ENCODE data around the gene CCER1. TPM values are rescaled to one million over a fixed set of nuclear protein-coding genes. Genes with fewer than 3 reads are reported as not detected.
A peak's percentile ranks its signal among the peaks of the same experiment; 100 is the strongest.

The CCER1 gene
- total and polyA plus RNA-seq, 12 donors = not detected

DNA sequence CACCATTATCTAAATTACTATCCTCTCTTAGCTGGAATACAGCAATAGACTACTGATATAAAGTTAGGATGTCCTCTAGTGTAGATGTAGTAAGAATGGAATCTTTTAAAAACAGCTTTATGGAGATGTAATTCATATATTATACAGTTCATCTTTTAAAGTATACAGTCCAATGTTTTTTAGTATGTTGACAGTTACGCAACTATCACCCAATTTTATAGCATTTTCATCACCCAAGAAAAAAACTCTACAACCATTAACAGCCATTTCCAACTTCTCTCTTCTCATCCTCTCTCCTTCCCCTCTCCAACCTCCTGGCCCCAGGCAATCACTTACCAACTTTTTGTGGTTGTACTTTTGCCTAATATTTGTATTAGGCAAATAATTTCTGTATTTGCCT is 27.2 kb upstream of the CCER1 start:
- WGBS, 2 donors = 93 to 100% methylated on average over 1 of the region's 1 CpG
- Histone ChIP-seq H3K4me3 (no peak overlapping the region), H3K9me3 (peaks cover 0 to 14% (median 0%) of the 10 kb centered on the region in 11 donors), H3K27ac (no peak overlapping the region), H3K4me1 (peaks cover 0 to 7% (median 0%) of the 10 kb centered on the region in 9 donors), H3K36me3 (no peaks in the 10 kb centered on the region), H3K27me3 (no peaks in the 10 kb centered on the region)
- DNase-seq = no peak
- TF ChIP-seq, protein P1, sequence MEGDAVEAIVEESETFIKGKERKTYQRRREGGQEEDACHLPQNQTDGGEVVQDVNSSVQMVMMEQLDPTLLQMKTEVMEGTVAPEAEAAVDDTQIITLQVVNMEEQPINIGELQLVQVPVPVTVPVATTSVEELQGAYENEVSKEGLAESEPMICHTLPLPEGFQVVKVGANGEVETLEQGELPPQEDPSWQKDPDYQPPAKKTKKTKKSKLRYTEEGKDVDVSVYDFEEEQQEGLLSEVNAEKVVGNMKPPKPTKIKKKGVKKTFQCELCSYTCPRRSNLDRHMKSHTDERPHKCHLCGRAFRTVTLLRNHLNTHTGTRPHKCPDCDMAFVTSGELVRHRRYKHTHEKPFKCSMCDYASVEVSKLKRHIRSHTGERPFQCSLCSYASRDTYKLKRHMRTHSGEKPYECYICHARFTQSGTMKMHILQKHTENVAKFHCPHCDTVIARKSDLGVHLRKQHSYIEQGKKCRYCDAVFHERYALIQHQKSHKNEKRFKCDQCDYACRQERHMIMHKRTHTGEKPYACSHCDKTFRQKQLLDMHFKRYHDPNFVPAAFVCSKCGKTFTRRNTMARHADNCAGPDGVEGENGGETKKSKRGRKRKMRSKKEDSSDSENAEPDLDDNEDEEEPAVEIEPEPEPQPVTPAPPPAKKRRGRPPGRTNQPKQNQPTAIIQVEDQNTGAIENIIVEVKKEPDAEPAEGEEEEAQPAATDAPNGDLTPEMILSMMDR (IDR thresholded peaks at IDR 0.05) = no peak
- ATAC-seq = no peak
- intact Hi-C loops (cut with DNase I) = loop anchor here in 4 of 10 donors (5.0 to 10.0 kb wide), 5 partner anchors 113 to 1073 kb away; no protein-coding TSS in a partner anchor

DNA sequence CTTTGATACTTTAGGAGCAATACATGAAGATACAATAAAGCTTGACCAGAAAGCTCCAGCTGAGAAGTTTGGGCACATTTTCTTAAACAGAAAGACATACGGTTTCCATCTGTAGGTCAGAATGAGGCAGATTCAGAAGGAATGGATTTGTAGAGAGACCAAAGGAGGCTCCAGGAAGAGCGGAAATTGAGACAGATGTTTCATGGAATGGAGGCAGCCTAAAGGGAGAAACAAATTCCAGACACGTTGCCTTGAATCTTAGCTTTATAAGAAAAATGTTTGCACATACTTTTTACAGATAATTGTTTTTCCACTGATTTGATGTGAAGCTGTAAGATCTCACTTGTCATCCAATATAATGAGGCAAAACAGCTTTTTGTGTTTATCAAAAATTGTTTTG is 25.0 kb upstream of the CCER1 start:
- H3K9me3 ChIP-seq = peaks cover 0 to 9% (median 0%) of the 10 kb centered on the region in 11 donors
- DNase-seq (peak in 1 of 2 donors; percentile 19), ATAC-seq (peak in 7 of 8 donors; percentile 42 to 77 (median 71))
- 60 to 71% methylated on average over 3 of the region's 3 CpGs for WGBS, 2 donors
- H3K4me1 ChIP-seq = peaks cover 0 to 7% (median 0%) of the 10 kb centered on the region in 9 donors
- H3K27ac ChIP-seq = peak overlapping the region in 7 of 10 donors; percentile 0 to 63 (median 33)
- H3K4me3 ChIP-seq = no peak overlapping the region
- no peaks in the 10 kb centered on the region for H3K36me3 ChIP-seq
- TF ChIP-seq, protein P1 (IDR thresholded peaks at IDR 0.05) = no peak
- intact Hi-C loops (cut with DNase I) = loop anchor here (2.0 to 10.0 kb wide), 16 partner anchors 115 to 1075 kb away; partner anchors contain the start of gene LUM (in 1 of the 10)
- no peaks in the 10 kb centered on the region for H3K27me3 ChIP-seq

DNA sequence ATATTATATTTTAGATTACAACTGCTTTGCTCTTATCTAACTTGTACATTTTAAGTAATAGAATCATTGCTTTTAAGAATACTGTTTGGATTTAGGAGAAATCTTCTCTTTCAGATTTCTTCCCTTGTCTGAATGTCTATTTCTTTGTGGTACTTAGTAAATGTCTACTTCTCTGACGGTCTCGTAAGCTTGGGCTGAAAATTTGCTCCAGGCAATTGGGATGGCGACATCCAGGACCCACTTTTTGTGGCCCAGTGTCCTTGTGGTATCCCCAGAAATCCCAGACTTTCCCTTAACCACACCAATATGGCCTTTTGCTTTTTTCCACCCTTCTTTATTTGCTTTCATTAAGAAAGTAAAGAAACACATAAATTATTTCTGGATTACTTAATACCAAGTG is 24.0 kb upstream of the CCER1 start:
- ATAC-seq = no peak
- DNase-seq = no peak
- intact Hi-C loops (cut with DNase I) = loop anchor here in 9 of 10 donors (2.0 to 10.0 kb wide), 12 partner anchors 128 to 378 kb away; partner anchors contain the start of gene LUM (in 1 of the 9)
- Histone ChIP-seq H3K27me3 (no peaks in the 10 kb centered on the region), H3K4me3 (no peak overlapping the region), H3K36me3 (no peaks in the 10 kb centered on the region), H3K4me1 (peaks cover 0 to 7% (median 0%) of the 10 kb centered on the region in 9 donors), H3K9me3 (peaks cover 0 to 9% (median 0%) of the 10 kb centered on the region in 11 donors), H3K27ac (peak overlapping the region in 6 of 10 donors; percentile 5 to 63 (median 44))
- 77 to 90% methylated on average over 3 of the region's 3 CpGs for WGBS, 2 donors
- TF ChIP-seq, protein P1 (IDR thresholded peaks at IDR 0.05) = no peak

DNA sequence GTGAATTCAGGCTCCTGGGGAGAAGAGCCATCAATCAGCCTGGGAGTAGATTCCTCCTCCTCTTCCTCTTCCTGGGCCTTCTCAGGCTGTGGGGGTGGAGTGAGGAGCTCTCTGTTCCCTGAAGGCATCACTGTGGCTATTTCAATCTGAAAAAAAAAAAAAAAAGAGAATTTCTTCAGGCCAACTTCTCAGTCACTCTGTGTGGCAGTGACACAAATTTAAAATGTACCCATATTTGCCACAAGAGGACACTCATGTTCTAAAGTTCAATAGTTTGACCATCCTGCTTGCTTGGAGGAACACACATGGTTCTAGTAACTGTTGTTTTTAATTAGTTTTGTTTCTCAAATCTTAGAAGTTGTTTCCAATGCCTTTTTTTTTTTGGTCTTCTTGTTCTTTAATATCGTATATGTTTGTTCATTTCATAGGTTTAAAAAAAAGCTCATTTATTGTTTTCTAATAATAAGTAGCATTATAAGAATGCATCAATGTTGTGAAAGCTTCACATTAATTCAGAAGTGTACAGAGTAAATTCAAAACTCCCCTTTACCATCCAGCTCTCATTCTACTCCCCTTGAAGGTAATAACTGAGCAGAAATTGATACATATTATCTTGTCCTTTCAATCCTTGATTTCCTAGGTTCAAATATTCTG is 23.3 kb upstream of the CCER1 start:
- Histone ChIP-seq H3K4me3 (no peak overlapping the region), H3K27me3 (no peaks in the 10 kb centered on the region), H3K9me3 (peaks cover 0 to 3% (median 0%) of the 10 kb centered on the region in 11 donors), H3K27ac (peak overlapping the region in 5 of 10 donors; percentile 5 to 61 (median 32)), H3K36me3 (no peaks in the 10 kb centered on the region), H3K4me1 (peaks cover 0 to 7% (median 0%) of the 10 kb centered on the region in 9 donors)
- TF ChIP-seq, protein P1 (IDR thresholded peaks at IDR 0.05) = peak; percentile 8 to 85 (median 65)
- peak; percentile 52 to 84 (median 79) for ATAC-seq
- intact Hi-C loops (cut with DNase I) = loop anchor here in 9 of 10 donors (1.0 to 10.0 kb wide), 13 partner anchors 129 to 379 kb away; partner anchors contain the start of gene LUM (in 1 of the 9)
- DNase-seq = peak in 1 of 2 donors; percentile 15
- 40 to 51% methylated on average over 1 of the region's 1 CpG for WGBS, 2 donors
